ENCODE data around the gene PIP5K1B. TPM values are rescaled to one million over a fixed set of nuclear protein-coding genes. Genes with fewer than 3 reads are reported as not detected.

Gene PIP5K1B
- total RNA-seq, 2 experiments from 2014 or later = 3.8 to 10.7 TPM

- Histone ChIP-seq H3K4me1 (ENCODE audit: insufficient read depth, low read length, poor library complexity, severe bottlenecking) (peaks cover 6% of the 10 kb centered on the region), H3K4me2 (ENCODE audit: low read length) (no peak overlapping the region), H3K79me2 (ENCODE audit: insufficient read depth, low read depth, low read length) (no peaks in the 10 kb centered on the region), H3K27ac (ENCODE audit: low read depth, low read length, poor library complexity, severe bottlenecking) (no peak overlapping the region), H2AFZ (ENCODE audit: low read length) (no peak overlapping the region), H3K9me2 (ENCODE audit: insufficient read depth, low read length) (no peaks in the 10 kb centered on the region), H4K20me1 (ENCODE audit: insufficient read depth, low read length) (no peaks in the 10 kb centered on the region), H3K9me3 (ENCODE audit: low read length) (no peaks in the 10 kb centered on the region), H3K4me3 (ENCODE audit: low read depth, low read length, poor library complexity, severe bottlenecking) (no peak overlapping the region), H3K36me3 (ENCODE audit: insufficient read depth, low read length) (no peaks in the 10 kb centered on the region)
- TF ChIP-seq EZH2phosphoT487 (IDR thresholded peaks at IDR 0.05; ENCODE audit: borderline replicate concordance, low read depth, low read length) = no peak
- no peak for TF ChIP-seq CTCF (conservative IDR thresholded peaks at IDR 0.05; ENCODE audit: low read length)
- no peak for DNase-seq (ENCODE audit: low spot score)
- ChIA-PET POLR2A (interaction anchor here (1.2 kb wide), 1 partner anchor 197 kb away, joined by 3 read pairs; no protein-coding TSS in a partner anchor), CTCF (ENCODE audit: unreplicated experiment) (no interaction called here)
- BruUV-seq (replicated peaks) = no TSS peak
- intact Hi-C loops (cut with micrococcal nuclease; ENCODE audit: unreplicated experiment) = no loop called here
Measured at GRCh38 chr9:68808338-68808890, 103.4 kb downstream of the PIP5K1B start.

DNA sequence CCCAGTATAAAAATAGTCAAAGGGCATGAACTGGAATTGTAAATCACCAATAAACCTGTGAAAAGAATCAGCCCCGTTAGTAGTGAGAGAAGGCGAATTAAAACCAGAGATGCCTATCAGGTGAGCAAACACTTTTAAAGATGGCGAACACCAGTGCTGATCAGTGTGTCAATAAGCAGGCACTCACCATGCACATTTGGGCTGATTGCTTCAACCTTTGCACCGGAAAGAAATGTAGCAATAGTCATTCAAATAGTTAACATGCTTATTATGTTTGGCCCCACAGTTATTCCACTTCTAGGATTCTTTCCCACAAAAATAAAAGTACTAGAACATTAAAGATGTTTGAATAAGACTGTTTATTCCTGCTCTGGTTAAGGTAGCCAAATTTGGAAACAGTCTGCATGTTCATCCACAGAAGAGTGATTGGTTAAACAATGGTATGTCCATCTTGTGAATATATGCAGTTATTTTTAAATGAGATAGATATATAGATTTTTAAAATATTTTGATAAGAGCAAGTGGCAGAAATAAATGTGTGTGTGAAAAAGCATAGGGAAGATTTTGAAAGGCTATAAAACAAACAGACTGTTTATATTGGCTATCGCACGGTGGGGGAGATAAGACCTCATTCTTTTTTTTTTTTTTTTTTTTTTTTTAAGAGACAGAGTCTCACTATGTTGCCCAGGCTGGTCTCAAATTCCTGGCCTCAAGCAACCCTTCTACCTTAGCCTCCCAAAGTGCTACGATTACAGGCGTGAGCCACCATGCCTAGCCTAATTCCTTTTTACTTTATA is 112.2 kb downstream of the PIP5K1B start:
- no TSS peak for BruUV-seq (replicated peaks)
- Histone ChIP-seq H3K9me2 (ENCODE audit: insufficient read depth, low read length) (no peaks in the 10 kb centered on the region), H3K4me1 (ENCODE audit: insufficient read depth, low read length, poor library complexity, severe bottlenecking) (no peaks in the 10 kb centered on the region), H3K4me2 (ENCODE audit: low read length) (no peak overlapping the region), H3K9me3 (ENCODE audit: low read length) (no peaks in the 10 kb centered on the region), H2AFZ (ENCODE audit: low read length) (no peak overlapping the region), H3K36me3 (ENCODE audit: insufficient read depth, low read length) (no peaks in the 10 kb centered on the region), H4K20me1 (ENCODE audit: insufficient read depth, low read length) (no peaks in the 10 kb centered on the region), H3K79me2 (ENCODE audit: insufficient read depth, low read depth, low read length) (no peaks in the 10 kb centered on the region), H3K4me3 (ENCODE audit: low read depth, low read length, poor library complexity, severe bottlenecking) (no peak overlapping the region), H3K27ac (ENCODE audit: low read depth, low read length, poor library complexity, severe bottlenecking) (no peak overlapping the region)
- no peak for DNase-seq (ENCODE audit: low spot score)
- intact Hi-C loops (cut with micrococcal nuclease; ENCODE audit: unreplicated experiment) = no loop called here
- ChIA-PET CTCF (ENCODE audit: unreplicated experiment) (no interaction called here), POLR2A (interaction anchor here (0.6 kb wide), 1 partner anchor 14 kb away, joined by 3 read pairs; no protein-coding TSS in a partner anchor)
- no peak for TF ChIP-seq CTCF (conservative IDR thresholded peaks at IDR 0.05; ENCODE audit: low read length)
- TF ChIP-seq EZH2phosphoT487 (IDR thresholded peaks at IDR 0.05; ENCODE audit: borderline replicate concordance, low read depth, low read length) = no peak

DNA sequence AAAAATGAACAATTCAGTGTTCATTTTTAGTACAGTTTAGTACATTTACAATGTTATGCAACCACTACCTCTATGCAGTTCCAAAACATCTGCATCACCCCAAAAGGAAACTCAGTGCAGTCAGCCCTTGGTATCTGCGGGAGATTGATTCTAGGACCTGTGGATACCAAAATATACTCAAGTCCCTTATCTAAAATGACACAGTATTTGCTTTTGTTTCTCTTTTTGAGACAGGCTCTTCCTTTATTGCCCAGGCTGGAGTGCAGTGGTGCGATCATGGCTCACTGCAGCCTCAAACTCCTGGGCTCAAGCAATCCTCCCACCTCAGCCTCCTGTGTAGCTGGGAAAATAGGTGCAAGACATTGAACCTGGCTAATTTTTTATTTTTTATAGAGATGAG is 114.0 kb downstream of the PIP5K1B start:
- H3K4me3 ChIP-seq (ENCODE audit: low read depth, low read length, poor library complexity, severe bottlenecking) = no peak overlapping the region
- POLR2A ChIA-PET = interaction anchor here (0.9 kb wide), 1 partner anchor 38 kb away, joined by 3 read pairs; no protein-coding TSS in a partner anchor
- no peaks in the 10 kb centered on the region for H3K9me2 ChIP-seq (ENCODE audit: insufficient read depth, low read length)
- BruUV-seq (replicated peaks) = no TSS peak
- no peaks in the 10 kb centered on the region for H3K79me2 ChIP-seq (ENCODE audit: insufficient read depth, low read depth, low read length)
- H3K4me2 ChIP-seq (ENCODE audit: low read length) = no peak overlapping the region
- no peaks in the 10 kb centered on the region for H4K20me1 ChIP-seq (ENCODE audit: insufficient read depth, low read length)
- CTCF ChIA-PET (ENCODE audit: unreplicated experiment) = no interaction called here
- H3K4me1 ChIP-seq (ENCODE audit: insufficient read depth, low read length, poor library complexity, severe bottlenecking) = no peaks in the 10 kb centered on the region
- no peak overlapping the region for H2AFZ ChIP-seq (ENCODE audit: low read length)
- intact Hi-C loops (cut with micrococcal nuclease; ENCODE audit: unreplicated experiment) = no loop called here
- TF ChIP-seq EZH2phosphoT487 (IDR thresholded peaks at IDR 0.05; ENCODE audit: borderline replicate concordance, low read depth, low read length) (no peak), CTCF (conservative IDR thresholded peaks at IDR 0.05; ENCODE audit: low read length) (no peak)
- H3K36me3 ChIP-seq (ENCODE audit: insufficient read depth, low read length) = no peaks in the 10 kb centered on the region
- no peak overlapping the region for H3K27ac ChIP-seq (ENCODE audit: low read depth, low read length, poor library complexity, severe bottlenecking)
- no peaks in the 10 kb centered on the region for H3K9me3 ChIP-seq (ENCODE audit: low read length)
- no peak for DNase-seq (ENCODE audit: low spot score)

All from OCI-LY7 (cell line).